Measurements from ENCODE around the gene CPEB1. TPM values are rescaled to one million over a fixed set of nuclear protein-coding genes. Genes with fewer than 3 reads are reported as not detected.
A peak's percentile ranks its signal among the peaks of the same experiment; 100 is the strongest.

Gene CPEB1
- total and polyA plus RNA-seq, 2 of the 13 experiments (the other 11 are each of a cell fraction or from before 2014, with no cell fraction given) = 0.03 to 0.07 TPM

DNA sequence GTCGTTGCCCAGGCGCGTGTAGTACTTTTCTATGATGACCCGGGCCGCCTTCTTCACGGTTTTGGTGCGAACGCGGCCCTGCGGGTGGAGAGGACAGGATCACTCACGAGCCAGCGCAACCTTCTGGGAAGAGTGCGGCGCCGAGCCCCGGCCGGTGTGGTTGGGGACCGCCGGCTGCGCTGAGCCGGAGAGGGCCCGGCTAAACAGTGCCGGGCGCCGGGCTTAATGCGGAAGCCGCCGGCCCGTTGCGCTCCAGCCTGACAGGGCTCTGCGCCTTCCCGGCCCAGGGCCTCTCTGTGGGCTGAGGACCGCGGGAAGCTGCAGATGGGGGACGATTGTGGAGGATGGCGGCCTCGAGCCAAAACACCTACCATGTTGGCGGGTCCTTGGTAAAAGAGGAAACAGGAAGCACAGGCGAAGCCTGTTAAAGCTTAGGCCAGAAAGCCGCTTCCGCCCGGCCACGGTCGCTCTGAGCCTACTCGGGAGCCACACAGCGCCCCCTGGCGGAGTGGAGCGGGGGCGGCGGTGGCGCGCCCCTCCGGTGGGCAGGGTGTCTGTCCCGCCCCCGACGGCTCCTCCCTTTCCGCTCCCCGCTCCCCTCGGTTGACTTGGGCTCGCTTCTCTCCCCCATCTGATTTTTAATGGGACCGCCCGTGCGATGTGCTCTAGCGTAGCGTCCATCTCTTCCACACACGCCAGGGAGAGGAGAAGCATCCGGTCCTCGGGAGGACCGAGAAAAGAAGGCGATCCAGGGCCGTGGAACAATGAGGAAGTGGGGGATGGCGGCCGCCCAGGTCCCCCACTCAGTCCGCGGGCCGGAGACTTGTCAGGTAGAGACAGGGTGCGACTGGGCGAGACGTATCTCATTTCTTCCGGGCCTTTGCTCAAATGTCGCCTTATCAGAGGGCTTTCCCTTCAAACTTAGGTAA lies 106.8 kb downstream of the CPEB1 start, which contains the start of gene RPS17 (continued):
- TF ChIP-seq HNRNPLL (IDR thresholded peaks at IDR 0.05; ENCODE audit: low read depth, low read length, poor library complexity, severe bottlenecking) = peak; percentile 56
- TF ChIP-seq GTF3A (CRISPR knock-in tag; conservative IDR thresholded peaks at IDR 0.05) = no peak
- TF ChIP-seq, protein P1, sequence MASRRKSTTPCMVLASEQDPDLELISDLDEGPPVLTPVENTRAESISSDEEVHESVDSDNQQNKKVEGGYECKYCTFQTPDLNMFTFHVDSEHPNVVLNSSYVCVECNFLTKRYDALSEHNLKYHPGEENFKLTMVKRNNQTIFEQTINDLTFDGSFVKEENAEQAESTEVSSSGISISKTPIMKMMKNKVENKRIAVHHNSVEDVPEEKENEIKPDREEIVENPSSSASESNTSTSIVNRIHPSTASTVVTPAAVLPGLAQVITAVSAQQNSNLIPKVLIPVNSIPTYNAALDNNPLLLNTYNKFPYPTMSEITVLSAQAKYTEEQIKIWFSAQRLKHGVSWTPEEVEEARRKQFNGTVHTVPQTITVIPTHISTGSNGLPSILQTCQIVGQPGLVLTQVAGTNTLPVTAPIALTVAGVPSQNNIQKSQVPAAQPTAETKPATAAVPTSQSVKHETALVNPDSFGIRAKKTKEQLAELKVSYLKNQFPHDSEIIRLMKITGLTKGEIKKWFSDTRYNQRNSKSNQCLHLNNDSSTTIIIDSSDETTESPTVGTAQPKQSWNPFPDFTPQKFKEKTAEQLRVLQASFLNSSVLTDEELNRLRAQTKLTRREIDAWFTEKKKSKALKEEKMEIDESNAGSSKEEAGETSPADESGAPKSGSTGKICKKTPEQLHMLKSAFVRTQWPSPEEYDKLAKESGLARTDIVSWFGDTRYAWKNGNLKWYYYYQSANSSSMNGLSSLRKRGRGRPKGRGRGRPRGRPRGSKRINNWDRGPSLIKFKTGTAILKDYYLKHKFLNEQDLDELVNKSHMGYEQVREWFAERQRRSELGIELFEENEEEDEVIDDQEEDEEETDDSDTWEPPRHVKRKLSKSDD (CRISPR knock-in tag; IDR thresholded peaks at IDR 0.05; ENCODE audit: low read depth) = peak; percentile 85; the same call in 1 of the 2 replicates
- TF ChIP-seq ZNF136 (CRISPR knock-in tag; IDR thresholded peaks at IDR 0.05; ENCODE audit: low read depth) = no peak; the same call in 1 of the 2 replicates
- TF ChIP-seq FOXO1 (CRISPR knock-in tag; IDR thresholded peaks at IDR 0.05) = peak; percentile 67; the same call in 1 of the 2 replicates
- TF ChIP-seq ZNF253 (CRISPR knock-in tag; IDR thresholded peaks at IDR 0.05; ENCODE audit: borderline replicate concordance) = peak; percentile 30; the same call in 1 of the 2 replicates
- TF ChIP-seq, protein P2, sequence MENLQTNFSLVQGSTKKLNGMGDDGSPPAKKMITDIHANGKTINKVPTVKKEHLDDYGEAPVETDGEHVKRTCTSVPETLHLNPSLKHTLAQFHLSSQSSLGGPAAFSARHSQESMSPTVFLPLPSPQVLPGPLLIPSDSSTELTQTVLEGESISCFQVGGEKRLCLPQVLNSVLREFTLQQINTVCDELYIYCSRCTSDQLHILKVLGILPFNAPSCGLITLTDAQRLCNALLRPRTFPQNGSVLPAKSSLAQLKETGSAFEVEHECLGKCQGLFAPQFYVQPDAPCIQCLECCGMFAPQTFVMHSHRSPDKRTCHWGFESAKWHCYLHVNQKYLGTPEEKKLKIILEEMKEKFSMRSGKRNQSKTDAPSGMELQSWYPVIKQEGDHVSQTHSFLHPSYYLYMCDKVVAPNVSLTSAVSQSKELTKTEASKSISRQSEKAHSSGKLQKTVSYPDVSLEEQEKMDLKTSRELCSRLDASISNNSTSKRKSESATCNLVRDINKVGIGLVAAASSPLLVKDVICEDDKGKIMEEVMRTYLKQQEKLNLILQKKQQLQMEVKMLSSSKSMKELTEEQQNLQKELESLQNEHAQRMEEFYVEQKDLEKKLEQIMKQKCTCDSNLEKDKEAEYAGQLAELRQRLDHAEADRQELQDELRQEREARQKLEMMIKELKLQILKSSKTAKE (CRISPR knock-in tag; IDR thresholded peaks at IDR 0.05; ENCODE audit: borderline replicate concordance) = no peak; the same call in 1 of the 2 replicates
- no peak; the same call in 1 of the 2 replicates for TF ChIP-seq ZNF460 (CRISPR knock-in tag; IDR thresholded peaks at IDR 0.05; ENCODE audit: borderline replicate concordance)
- peak; percentile 95 for TF ChIP-seq ELF1 (CRISPR knock-in tag; IDR thresholded peaks at IDR 0.05)
- peak; percentile 94 for TF ChIP-seq ELF3 (CRISPR knock-in tag; IDR thresholded peaks at IDR 0.05)
- no peak for TF ChIP-seq ZSCAN22 (CRISPR knock-in tag; IDR thresholded peaks at IDR 0.05)
- TF ChIP-seq NFE2L2 (IDR thresholded peaks at IDR 0.05; ENCODE audit: low read length) = no peak
- TF ChIP-seq RFX3 (CRISPR knock-in tag; IDR thresholded peaks at IDR 0.05) = no peak; the same call in 1 of the 2 replicates
- TF ChIP-seq, protein P3, sequence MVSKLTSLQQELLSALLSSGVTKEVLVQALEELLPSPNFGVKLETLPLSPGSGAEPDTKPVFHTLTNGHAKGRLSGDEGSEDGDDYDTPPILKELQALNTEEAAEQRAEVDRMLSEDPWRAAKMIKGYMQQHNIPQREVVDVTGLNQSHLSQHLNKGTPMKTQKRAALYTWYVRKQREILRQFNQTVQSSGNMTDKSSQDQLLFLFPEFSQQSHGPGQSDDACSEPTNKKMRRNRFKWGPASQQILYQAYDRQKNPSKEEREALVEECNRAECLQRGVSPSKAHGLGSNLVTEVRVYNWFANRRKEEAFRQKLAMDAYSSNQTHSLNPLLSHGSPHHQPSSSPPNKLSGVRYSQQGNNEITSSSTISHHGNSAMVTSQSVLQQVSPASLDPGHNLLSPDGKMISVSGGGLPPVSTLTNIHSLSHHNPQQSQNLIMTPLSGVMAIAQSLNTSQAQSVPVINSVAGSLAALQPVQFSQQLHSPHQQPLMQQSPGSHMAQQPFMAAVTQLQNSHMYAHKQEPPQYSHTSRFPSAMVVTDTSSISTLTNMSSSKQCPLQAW (CRISPR knock-in tag; IDR thresholded peaks at IDR 0.05) = 0 out of 2 replicates have a peak, but pooled peaks have one; percentile 47
- TF ChIP-seq ZNF589 (CRISPR knock-in tag; conservative IDR thresholded peaks at IDR 0.05) = peak; percentile 59
- TF ChIP-seq HCFC1 (IDR thresholded peaks at IDR 0.05; ENCODE audit: low read depth, low read length) = peak; percentile 70
- TF ChIP-seq, protein P4, sequence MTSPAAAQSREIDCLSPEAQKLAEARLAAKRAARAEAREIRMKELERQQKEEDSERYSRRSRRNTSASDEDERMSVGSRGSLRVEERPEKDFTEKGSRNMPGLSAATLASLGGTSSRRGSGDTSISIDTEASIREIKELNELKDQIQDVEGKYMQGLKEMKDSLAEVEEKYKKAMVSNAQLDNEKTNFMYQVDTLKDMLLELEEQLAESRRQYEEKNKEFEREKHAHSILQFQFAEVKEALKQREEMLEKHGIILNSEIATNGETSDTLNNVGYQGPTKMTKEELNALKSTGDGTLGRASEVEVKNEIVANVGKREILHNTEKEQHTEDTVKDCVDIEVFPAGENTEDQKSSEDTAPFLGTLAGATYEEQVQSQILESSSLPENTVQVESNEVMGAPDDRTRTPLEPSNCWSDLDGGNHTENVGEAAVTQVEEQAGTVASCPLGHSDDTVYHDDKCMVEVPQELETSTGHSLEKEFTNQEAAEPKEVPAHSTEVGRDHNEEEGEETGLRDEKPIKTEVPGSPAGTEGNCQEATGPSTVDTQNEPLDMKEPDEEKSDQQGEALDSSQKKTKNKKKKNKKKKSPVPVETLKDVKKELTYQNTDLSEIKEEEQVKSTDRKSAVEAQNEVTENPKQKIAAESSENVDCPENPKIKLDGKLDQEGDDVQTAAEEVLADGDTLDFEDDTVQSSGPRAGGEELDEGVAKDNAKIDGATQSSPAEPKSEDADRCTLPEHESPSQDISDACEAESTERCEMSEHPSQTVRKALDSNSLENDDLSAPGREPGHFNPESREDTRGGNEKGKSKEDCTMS (CRISPR knock-in tag; conservative IDR thresholded peaks at IDR 0.05) = no peak

Data from HepG2 (cell line).